Activated CD8-positive, alpha-beta T cell treated with anti-CD3 and anti-CD28 coated beads, Interleukin-2, amount 10 ng/mL, durations not matched to agents 7 days and 5 days (primary cell): ENCODE results near the gene ARHGEF33. TPM values are rescaled to one million over a fixed set of nuclear protein-coding genes. Genes with fewer than 3 reads are reported as not detected.

ENCODE experiments used
- ATAC-seq: fragments of 150-1000 bp; cut with Tn5 transposase; one replicate; pipeline ENCODE4 v1.10.0; 2021; ENCODE audit warnings: moderate library complexity
- CTCF ChIA-PET: fragments of 350-600 bp; sonication (Branson Sonifier 250); formaldehyde crosslinking; loops from one replicate; lab custom pipeline; 2021; ENCODE audit warnings: antibody characterized with exemption; lab: Charles Lee
- POLR2A ChIA-PET: fragments of 350-600 bp; sonication (Branson Sonifier 250); formaldehyde crosslinking; loops from one replicate; lab custom pipeline; 2021; ENCODE audit warnings: antibody characterized with exemption; lab: Charles Lee
- DNase-seq: peaks from one replicate; pipeline ENCODE4 v3.0.0-alpha.2; 2020
- H3K27ac Mint-ChIP-seq: one replicate; pipeline ENCODE4 v1.8.0; 2021; ENCODE audit warnings: mild to moderate bottlenecking, mixed read lengths
- H3K27me3 Mint-ChIP-seq: one replicate; pipeline ENCODE4 v1.8.0; 2021; ENCODE audit warnings: low read depth, mixed read lengths
- H3K36me3 Mint-ChIP-seq: one replicate; pipeline ENCODE4 v1.8.0; 2021; ENCODE audit warnings: low read depth, mixed read lengths
- H3K4me1 Mint-ChIP-seq: one replicate; pipeline ENCODE4 v1.8.0; 2021; ENCODE audit warnings: low read depth, mixed read lengths
- H3K4me3 Mint-ChIP-seq: one replicate; pipeline ENCODE4 v1.8.0; 2021; ENCODE audit warnings: mild to moderate bottlenecking, mixed read lengths
- H3K9me3 Mint-ChIP-seq: one replicate; pipeline ENCODE4 v1.8.0; 2022; ENCODE audit warnings: mixed read lengths; ENCODE audit not compliant: insufficient read depth
- total RNA-seq, 2 experiments: library from RNA; stranded (reverse); gene quantifications; one replicate each; pipeline ENCODE4 v1.2.3, GENCODE V29; 2021

The ARHGEF33 gene
- total RNA-seq, 2 experiments from 2014 or later = 0.08 TPM; not detected in 1

GRCh38 chr2:38886063-38886462 is 3.6 kb upstream of the ARHGEF33 start:
- Mint-ChIP-seq H3K4me3 (no peak overlapping the region), H3K4me1 (no peaks in the 10 kb centered on the region), H3K27me3 (peaks cover 7% of the 10 kb centered on the region), H3K36me3 (no peaks in the 10 kb centered on the region), H3K9me3 (no peaks in the 10 kb centered on the region), H3K27ac (no peak overlapping the region)
- DNase-seq = no peak
- CTCF ChIA-PET = no interaction called here
- POLR2A ChIA-PET = no interaction called here
- no peak for ATAC-seq

- Mint-ChIP-seq H3K4me1 (no peaks in the 10 kb centered on the region), H3K27ac (no peak overlapping the region), H3K27me3 (peaks cover 10% of the 10 kb centered on the region), H3K4me3 (no peak overlapping the region), H3K9me3 (no peaks in the 10 kb centered on the region), H3K36me3 (no peaks in the 10 kb centered on the region)
- ChIA-PET POLR2A (no interaction called here), CTCF (no interaction called here)
- ATAC-seq (no peak), DNase-seq (no peak)
Observed at GRCh38 chr2:38887347-38887746, 2.3 kb upstream of the ARHGEF33 start.

- Mint-ChIP-seq H3K4me1 (no peaks in the 10 kb centered on the region), H3K4me3 (no peak overlapping the region), H3K9me3 (no peaks in the 10 kb centered on the region), H3K27ac (no peak overlapping the region), H3K36me3 (no peaks in the 10 kb centered on the region), H3K27me3 (peaks cover 10% of the 10 kb centered on the region)
- ChIA-PET POLR2A (no interaction called here), CTCF (no interaction called here)
- ATAC-seq (no peak), DNase-seq (no peak)
Observed at GRCh38 chr2:38887902-38888554, 1.6 kb upstream of the ARHGEF33 start.

GRCh38 chr2:38889045-38889444 is 630 bp upstream of the ARHGEF33 start:
- Mint-ChIP-seq H3K36me3 (no peaks in the 10 kb centered on the region), H3K9me3 (no peaks in the 10 kb centered on the region), H3K4me1 (no peaks in the 10 kb centered on the region), H3K27me3 (peaks cover 10% of the 10 kb centered on the region), H3K4me3 (no peak overlapping the region), H3K27ac (no peak overlapping the region)
- DNase-seq (no peak), ATAC-seq (no peak)
- ChIA-PET POLR2A (no interaction called here), CTCF (no interaction called here)

DNA sequence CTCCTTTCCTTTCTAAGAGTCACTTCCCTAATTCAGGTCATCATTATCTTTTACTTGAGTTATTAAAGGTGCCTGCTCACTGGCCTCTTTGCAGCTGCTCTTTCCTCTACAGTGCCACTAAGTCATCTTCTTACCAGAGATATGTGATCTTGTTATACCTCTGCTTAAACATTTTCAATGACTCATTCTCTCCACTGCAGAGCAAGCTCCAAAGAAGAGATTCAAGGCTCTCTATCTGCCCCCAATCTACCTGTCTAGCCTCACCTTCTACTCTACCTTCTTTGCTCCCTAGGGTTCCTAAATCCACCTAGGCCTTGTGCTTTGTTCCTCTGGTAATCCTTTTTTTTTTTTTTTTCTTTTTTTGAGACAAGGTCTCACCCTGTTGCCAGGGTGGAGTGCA is 3.1 kb downstream of the ARHGEF33 start:
- ChIA-PET POLR2A (interaction anchor here (0.6 kb wide), 1 partner anchor 176 kb away, joined by 3 read pairs; no protein-coding TSS in a partner anchor), CTCF (interaction anchor here (0.8 kb wide), 1 partner anchor 55 kb away, joined by 3 read pairs; no protein-coding TSS in a partner anchor)
- H3K36me3 Mint-ChIP-seq = no peaks in the 10 kb centered on the region
- no peak overlapping the region for H3K4me3 Mint-ChIP-seq
- H3K4me1 Mint-ChIP-seq = no peaks in the 10 kb centered on the region
- H3K9me3 Mint-ChIP-seq = no peaks in the 10 kb centered on the region
- no peak for ATAC-seq
- peaks cover 9% of the 10 kb centered on the region for H3K27me3 Mint-ChIP-seq
- DNase-seq = no peak
- H3K27ac Mint-ChIP-seq = no peak overlapping the region

- H3K36me3 Mint-ChIP-seq = no peaks in the 10 kb centered on the region
- ATAC-seq = no peak
- no peaks in the 10 kb centered on the region for H3K9me3 Mint-ChIP-seq
- H3K27me3 Mint-ChIP-seq = peaks cover 12% of the 10 kb centered on the region
- no peaks in the 10 kb centered on the region for H3K4me1 Mint-ChIP-seq
- no peak overlapping the region for H3K27ac Mint-ChIP-seq
- ChIA-PET CTCF (no interaction called here), POLR2A (no interaction called here)
- DNase-seq = no peak
- H3K4me3 Mint-ChIP-seq = no peak overlapping the region
Observed at GRCh38 chr2:38898256-38898655, 8.6 kb downstream of the ARHGEF33 start.

DNA sequence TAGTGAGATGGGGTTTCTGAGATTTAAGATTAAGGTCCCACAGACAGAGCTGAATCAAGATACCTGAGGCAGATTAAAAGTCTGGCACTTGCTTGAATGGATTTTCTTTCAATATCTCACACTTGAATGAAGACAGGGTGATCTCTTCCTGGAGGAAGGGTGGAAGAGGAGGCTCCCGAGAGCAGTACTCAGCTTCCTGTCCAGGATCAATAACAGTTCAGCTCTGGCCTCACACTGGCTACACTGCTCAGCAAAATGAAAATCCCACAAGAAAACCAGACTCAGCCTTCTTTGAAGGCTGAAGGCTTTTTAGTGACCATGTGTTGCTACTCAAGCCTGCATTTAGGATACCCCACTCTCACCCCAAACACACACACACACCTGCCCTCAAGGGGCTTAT is 11.1 kb downstream of the ARHGEF33 start:
- Mint-ChIP-seq H3K27ac (no peak overlapping the region), H3K9me3 (no peaks in the 10 kb centered on the region), H3K27me3 (peaks cover 15% of the 10 kb centered on the region), H3K36me3 (no peaks in the 10 kb centered on the region), H3K4me1 (no peaks in the 10 kb centered on the region), H3K4me3 (no peak overlapping the region)
- ChIA-PET POLR2A (no interaction called here), CTCF (interaction anchor here (1.0 to 1.8 kb wide), 3 partner anchors 21 to 72 kb away, joined by 3 to 5 read pairs (median 4); no protein-coding TSS in a partner anchor)
- no peak for DNase-seq
- ATAC-seq = no peak

GRCh38 chr2:38905251-38905650 is 15.6 kb downstream of the ARHGEF33 start:
- peaks cover 5% of the 10 kb centered on the region for H3K4me1 Mint-ChIP-seq
- DNase-seq (no peak), ATAC-seq (no peak)
- peaks cover 8% of the 10 kb centered on the region for H3K27me3 Mint-ChIP-seq
- ChIA-PET POLR2A (no interaction called here), CTCF (no interaction called here)
- H3K27ac Mint-ChIP-seq = no peak overlapping the region
- no peaks in the 10 kb centered on the region for H3K36me3 Mint-ChIP-seq
- no peaks in the 10 kb centered on the region for H3K9me3 Mint-ChIP-seq
- H3K4me3 Mint-ChIP-seq = no peak overlapping the region

DNA sequence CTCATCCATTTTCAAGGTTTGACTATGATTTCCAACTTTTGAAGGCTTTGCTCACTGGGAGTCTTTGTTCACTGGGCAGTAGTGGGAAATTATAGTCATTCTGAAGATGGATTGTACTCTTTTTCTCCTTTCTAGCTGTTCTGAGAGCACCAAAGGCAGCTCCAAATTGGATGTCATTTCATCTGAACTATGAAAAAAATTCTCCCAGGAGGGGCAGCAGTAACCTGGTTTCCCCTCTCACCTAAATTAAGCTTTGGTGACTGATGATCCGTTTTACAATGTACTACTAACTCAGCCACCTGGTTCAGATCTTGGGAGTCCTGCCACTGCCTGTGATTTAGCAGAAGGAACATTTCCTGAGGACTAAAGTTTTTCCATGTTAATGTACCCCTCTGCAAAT is 17.6 kb downstream of the ARHGEF33 start:
- no peaks in the 10 kb centered on the region for H3K9me3 Mint-ChIP-seq

DNA sequence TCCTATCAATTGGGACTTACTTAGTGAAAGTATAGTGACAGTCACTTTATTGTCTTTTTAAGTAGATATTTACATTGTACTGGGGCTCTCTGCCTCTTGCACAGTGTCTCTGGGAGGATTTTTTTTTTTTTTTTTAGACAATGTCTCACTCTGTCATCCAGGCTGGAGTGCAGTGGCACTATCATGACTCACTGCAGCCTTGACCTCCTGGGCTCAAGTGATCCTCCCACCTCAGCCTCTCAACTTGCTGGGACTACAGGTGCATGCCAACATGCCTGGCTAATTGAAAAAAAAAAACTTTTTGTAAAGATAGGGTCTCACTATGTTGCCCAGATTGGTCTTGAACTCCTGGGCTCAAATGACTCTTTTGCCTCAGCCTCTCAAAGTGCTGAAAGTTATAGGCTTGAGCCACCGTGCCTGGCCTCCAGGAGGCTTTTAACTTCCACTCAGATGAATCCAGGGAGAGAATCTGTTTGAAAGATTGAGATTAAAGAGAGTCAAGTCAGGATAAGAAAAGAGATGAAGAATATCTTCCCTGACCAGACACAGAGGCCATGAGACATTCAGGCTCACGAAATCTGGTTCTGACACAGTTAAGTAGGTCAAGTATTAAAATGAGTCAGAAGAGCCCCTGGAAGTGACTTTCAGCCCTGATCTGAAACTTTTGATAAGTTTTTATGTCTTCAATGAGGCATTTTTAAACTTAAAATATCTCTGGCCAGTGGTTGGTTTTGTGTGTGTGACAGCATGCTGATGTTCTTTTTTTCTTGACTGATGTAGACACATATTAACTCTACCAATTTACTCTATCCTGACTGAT is 18.3 kb downstream of the ARHGEF33 start:
- POLR2A ChIA-PET = no interaction called here
- DNase-seq (no peak), ATAC-seq (peak; percentile 75)
- Mint-ChIP-seq H3K9me3 (no peaks in the 10 kb centered on the region), H3K36me3 (no peaks in the 10 kb centered on the region), H3K4me3 (no peak overlapping the region), H3K4me1 (peaks cover 5% of the 10 kb centered on the region), H3K27ac (no peak overlapping the region), H3K27me3 (peaks cover 5% of the 10 kb centered on the region)
- CTCF ChIA-PET = interaction anchor here (0.9 kb wide), 1 partner anchor 40 kb away, joined by 3 read pairs; no protein-coding TSS in a partner anchor

More for the DNA sequence above, 17.6 kb downstream of the ARHGEF33 start:
- no peaks in the 10 kb centered on the region for H3K36me3 Mint-ChIP-seq
- peaks cover 5% of the 10 kb centered on the region for H3K27me3 Mint-ChIP-seq
- no peak for DNase-seq
- no peak overlapping the region for H3K4me3 Mint-ChIP-seq
- H3K4me1 Mint-ChIP-seq = peaks cover 5% of the 10 kb centered on the region
- ChIA-PET CTCF (interaction anchor here (0.9 kb wide), 1 partner anchor 40 kb away, joined by 3 read pairs; no protein-coding TSS in a partner anchor), POLR2A (no interaction called here)
- no peak overlapping the region for H3K27ac Mint-ChIP-seq
- ATAC-seq = no peak

- DNase-seq (no peak), ATAC-seq (no peak)
- Mint-ChIP-seq H3K4me1 (peaks cover 5% of the 10 kb centered on the region), H3K27me3 (peaks cover 2% of the 10 kb centered on the region), H3K9me3 (no peaks in the 10 kb centered on the region), H3K4me3 (no peak overlapping the region), H3K36me3 (no peaks in the 10 kb centered on the region), H3K27ac (no peak overlapping the region)
- ChIA-PET CTCF (no interaction called here), POLR2A (no interaction called here)
Observed at GRCh38 chr2:38909872-38910271, 20.2 kb downstream of the ARHGEF33 start.

DNA sequence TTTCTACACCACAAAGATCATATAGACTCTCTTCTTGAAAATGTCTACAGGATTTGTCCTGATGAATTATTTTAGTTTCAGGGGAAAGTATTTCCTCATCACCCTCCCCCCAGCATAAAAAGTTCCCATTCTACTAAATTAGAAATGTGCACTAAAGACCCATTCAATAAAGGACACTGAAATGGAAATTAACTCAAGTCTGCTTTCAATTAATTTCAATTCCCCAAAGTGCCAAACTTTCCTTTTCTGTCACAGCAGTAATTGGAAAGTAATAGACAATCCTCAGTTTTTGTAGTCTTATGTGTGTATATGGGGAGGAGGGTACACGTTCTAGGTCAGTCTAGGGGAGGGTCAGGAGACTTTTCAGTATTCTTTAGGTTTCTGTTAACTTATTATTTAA is 21.5 kb downstream of the ARHGEF33 start:
- ATAC-seq = no peak
- Mint-ChIP-seq H3K27me3 (peaks cover 2% of the 10 kb centered on the region), H3K4me3 (no peak overlapping the region), H3K9me3 (no peaks in the 10 kb centered on the region), H3K27ac (no peak overlapping the region), H3K4me1 (peaks cover 5% of the 10 kb centered on the region), H3K36me3 (no peaks in the 10 kb centered on the region)
- no peak for DNase-seq
- CTCF ChIA-PET = no interaction called here
- POLR2A ChIA-PET = no interaction called here
